ENCODE results near the gene SEMA6D. TPM values are rescaled to one million over a fixed set of nuclear protein-coding genes. Genes with fewer than 3 reads are reported as not detected.

SEMA6D gene, protein sequence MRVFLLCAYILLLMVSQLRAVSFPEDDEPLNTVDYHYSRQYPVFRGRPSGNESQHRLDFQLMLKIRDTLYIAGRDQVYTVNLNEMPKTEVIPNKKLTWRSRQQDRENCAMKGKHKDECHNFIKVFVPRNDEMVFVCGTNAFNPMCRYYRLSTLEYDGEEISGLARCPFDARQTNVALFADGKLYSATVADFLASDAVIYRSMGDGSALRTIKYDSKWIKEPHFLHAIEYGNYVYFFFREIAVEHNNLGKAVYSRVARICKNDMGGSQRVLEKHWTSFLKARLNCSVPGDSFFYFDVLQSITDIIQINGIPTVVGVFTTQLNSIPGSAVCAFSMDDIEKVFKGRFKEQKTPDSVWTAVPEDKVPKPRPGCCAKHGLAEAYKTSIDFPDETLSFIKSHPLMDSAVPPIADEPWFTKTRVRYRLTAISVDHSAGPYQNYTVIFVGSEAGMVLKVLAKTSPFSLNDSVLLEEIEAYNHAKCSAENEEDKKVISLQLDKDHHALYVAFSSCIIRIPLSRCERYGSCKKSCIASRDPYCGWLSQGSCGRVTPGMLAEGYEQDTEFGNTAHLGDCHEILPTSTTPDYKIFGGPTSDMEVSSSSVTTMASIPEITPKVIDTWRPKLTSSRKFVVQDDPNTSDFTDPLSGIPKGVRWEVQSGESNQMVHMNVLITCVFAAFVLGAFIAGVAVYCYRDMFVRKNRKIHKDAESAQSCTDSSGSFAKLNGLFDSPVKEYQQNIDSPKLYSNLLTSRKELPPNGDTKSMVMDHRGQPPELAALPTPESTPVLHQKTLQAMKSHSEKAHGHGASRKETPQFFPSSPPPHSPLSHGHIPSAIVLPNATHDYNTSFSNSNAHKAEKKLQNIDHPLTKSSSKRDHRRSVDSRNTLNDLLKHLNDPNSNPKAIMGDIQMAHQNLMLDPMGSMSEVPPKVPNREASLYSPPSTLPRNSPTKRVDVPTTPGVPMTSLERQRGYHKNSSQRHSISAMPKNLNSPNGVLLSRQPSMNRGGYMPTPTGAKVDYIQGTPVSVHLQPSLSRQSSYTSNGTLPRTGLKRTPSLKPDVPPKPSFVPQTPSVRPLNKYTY
- 0.14 TPM in 1 of 2 replicates, not detected in the other for total RNA-seq (2014; rRNA removed; shearing (Covaris generic); ENCODE audit: low replicate concordance)

DNA sequence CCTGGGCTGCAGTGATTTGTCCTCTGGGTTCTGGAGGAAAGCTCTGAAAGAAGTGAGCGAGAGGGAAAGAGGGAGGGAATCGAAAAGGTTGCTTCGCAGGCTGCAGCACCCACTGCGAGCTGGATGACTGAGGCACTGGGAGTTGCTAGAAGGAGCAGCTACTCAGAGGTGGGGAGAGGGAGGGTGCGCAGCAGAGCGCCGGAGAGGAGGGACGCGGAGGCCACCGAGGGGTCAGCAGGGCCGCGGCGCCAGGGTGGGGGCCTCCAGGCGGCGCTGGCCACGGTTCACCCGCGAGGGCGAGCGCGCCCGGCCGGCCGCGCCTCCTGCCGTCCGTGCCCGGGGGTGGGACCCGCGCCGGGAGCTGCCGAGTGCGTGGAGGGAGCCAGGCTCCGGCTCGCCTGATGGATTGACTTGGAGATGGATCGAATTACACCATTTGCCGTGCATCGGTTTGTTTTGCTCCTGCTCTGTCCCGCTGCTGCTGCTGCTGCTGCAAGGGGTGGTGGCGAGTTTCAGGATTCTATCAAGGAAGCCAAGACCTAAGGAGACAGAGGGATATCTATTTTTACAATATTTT, at the start of gene SEMA6D:
SEMA6D (plus strand) TSS at position 470 of the 577 bp plus-strand sequence. CDS start 42,294 bp downstream, outside the sequence.
- in situ Hi-C loops (cut with HindIII; ENCODE audit: low pct_unique_long_range_greater_than_20kb, low sequenced_read_pairs), result no loop called here
- DNase-seq (ENCODE audit: low read depth), result peak; percentile 65

DNA sequence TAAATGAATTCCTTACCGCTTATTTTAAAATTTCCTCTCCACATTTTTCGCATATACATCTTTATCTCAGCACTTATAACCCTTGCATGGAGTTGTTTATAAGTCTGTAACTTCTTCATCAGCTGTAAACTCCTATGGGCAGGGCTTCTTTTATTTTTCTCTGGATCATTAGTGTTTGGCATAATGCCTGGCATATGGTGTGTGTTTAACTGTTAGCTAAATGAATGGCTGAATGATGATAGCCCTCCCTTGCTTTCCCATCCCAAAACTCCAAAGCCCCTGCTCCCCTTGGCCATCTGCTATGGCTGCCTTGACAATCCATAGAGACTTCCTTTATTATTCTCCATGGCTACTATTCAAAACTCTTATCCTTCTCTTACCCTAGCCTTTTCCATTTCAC, 48.1 kb upstream of the SEMA6D start:
- DNase-seq (ENCODE audit: low read depth), result no peak
- in situ Hi-C loops (cut with HindIII; ENCODE audit: low pct_unique_long_range_greater_than_20kb, low sequenced_read_pairs), result no loop called here

DNA sequence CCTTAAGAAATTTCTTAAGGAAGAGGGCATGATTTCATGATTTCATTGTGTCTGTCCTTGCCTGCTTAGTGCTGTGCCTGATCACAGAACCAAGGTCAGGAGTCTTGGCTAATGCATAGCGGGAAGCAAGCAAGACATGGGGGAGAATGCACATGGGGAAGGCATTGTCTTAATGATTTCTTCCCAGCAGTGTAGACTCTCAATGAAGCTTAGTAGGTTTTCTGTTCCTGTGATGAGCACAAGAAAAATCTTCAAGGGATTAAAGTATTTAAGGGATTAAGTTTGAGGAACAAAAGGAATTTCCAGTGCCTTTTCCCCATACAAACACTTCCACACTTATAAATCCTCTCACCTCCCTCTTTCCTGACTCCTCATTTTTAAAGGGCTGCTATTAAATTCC, 46.9 kb upstream of the SEMA6D start:
- no peak for DNase-seq (ENCODE audit: low read depth)
- in situ Hi-C loops (cut with HindIII; ENCODE audit: low pct_unique_long_range_greater_than_20kb, low sequenced_read_pairs), result no loop called here

DNA sequence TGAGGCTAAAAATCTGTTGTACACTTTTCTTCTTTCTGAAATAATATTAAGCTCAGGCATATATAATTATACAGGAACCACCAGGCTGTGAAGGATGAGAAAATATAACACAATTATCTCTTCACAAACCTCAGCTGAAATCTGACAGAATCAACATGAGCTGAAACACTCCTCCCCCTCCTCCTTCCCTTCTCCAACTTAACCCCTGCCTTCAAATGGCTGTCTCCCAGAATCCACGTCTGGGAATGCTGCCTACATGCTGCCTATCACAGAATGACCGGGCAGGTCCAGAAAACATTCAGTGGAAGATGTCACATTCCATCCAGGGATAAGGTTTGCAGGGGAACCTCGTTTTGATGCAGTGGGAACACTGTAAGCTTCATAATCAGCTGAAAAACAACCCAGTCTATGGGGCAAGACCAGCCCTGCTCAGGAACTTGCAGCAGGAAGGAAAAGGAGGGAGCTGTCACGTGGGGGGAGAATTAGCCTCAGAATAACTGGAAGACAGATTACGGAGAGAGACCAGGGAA, 44.0 kb upstream of the SEMA6D start:
- DNase-seq (ENCODE audit: low read depth), result no peak
- in situ Hi-C loops (cut with HindIII; ENCODE audit: low pct_unique_long_range_greater_than_20kb, low sequenced_read_pairs), result no loop called here

DNA sequence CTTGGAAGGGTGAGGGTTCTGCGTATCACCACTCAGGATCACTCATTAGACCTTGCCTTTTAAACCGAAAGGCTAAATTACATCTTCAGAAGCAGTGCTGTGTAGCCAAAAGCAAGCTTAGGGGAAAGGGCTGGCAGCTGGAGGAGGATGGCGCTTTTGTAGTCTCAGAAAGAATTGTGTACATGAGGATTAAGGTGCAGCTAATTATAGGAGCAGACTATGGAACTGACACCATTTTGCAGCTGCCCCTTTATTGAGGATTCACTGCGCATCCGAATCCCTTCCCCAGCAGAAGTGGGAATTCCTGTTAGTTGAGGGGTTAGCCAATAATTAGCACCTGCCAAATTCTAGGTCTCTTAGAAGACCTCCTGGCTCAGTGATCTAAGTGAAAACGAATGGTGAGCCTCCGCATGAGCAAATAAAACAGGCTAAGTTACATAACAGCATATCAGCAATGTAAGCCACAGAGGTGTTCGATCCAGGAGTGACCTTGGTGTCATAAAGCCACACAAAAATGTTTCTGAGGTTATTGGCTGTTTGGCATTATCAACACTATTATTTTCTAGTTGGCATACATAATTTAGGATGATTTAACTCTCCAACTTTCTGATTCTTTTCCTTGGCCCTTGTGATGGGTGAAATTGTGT, 42.6 kb upstream of the SEMA6D start:
- in situ Hi-C loops (cut with HindIII; ENCODE audit: low pct_unique_long_range_greater_than_20kb, low sequenced_read_pairs), result no loop called here
- DNase-seq (ENCODE audit: low read depth), result no peak

DNA sequence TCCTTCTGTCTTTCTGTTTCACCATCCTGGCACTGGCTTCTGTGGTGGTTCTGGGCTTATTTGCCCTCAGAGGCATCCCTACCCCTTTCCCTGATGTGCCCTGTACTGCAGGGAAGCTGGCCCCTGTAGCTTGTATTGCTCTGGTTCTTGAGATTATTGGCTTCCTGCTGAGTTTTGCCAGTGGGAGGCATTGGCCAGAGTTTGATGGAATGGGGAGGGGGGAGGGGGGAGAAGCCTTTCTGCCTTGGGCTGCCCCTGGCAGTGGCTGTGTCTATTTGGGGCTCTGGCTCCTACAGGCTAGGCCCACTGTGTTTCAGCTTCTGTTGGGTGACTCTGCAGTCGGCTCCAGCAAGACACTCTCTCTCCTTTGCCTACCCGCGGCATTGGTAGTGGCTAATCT, 41.6 kb upstream of the SEMA6D start:
- in situ Hi-C loops (cut with HindIII; ENCODE audit: low pct_unique_long_range_greater_than_20kb, low sequenced_read_pairs), result no loop called here
- DNase-seq (ENCODE audit: low read depth), result no peak

DNA sequence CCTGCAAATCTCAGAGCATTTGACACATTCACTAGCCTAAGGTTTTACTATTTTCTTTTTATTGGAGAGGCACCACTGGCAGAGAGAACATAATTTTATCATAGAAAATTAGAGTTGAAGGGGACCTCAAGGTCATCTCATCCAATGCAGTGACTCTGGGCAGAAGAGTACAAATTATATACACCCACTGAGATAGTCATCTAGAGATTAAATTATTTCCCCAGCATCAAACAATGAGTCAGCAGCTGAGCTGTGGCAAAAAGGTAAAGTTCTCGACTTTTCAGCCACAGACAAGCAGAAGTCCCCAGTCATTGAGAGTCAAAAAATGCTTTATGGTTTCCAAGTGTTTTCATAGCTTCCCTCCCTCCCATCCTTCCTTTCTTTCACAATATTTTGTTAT, 39.3 kb upstream of the SEMA6D start:
- no peak for DNase-seq (ENCODE audit: low read depth)
- in situ Hi-C loops (cut with HindIII; ENCODE audit: low pct_unique_long_range_greater_than_20kb, low sequenced_read_pairs), result no loop called here

DNA sequence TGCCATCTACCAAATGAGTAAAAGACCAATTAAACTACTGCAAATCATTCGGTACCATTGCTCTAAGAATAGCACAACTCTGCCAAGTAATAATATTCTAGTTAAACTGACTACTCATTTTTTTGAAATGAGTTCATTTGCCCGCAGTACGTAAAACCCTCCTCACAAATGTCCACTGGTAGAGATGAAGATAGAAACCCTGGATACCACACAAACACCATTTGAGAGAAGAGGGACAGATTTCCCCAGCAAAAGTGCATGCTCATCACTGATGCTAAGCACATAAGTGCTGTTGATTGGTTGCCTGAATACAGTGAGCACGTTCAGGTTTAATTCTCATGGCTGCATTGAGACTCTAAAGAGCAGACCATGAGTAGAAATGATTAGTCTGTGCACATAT, 34.6 kb upstream of the SEMA6D start:
- no peak for DNase-seq (ENCODE audit: low read depth)
- in situ Hi-C loops (cut with HindIII; ENCODE audit: low pct_unique_long_range_greater_than_20kb, low sequenced_read_pairs), result no loop called here

DNA sequence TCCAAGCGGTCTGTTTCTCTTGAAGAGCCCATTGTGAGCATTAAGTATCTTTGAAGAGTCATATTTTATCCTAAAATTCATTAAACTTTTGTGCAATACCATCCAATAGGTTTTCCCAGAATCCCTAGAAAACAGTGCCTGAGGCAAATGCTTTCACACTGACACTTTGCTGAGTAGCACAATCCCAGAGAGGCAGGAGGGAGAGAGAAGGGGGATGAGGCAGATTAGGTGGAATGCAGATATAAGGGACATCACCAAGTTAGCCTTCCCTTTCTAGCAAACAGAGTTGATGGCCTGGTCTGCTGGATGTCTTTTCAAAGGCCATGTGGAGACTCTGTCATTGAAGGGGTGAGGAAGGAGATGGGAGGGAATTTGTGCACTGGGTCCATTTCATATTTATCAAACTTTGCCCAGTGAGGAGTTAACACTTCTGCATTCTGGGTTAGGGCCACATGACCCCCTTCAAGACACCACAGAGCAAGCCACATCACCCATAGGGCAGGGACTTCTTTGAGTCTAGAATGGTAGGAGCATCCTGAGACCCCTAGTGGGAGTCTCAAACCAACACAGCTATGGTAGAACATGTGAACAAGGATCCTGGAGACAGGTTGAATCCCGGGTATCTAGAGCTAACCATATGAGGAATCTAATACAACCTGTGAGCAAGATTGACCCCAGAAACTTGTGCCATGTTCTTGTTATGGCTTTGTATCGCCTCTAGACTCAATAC, 32.0 kb upstream of the SEMA6D start:
- in situ Hi-C loops (cut with HindIII; ENCODE audit: low pct_unique_long_range_greater_than_20kb, low sequenced_read_pairs), result no loop called here
- no peak for DNase-seq (ENCODE audit: low read depth)

DNA sequence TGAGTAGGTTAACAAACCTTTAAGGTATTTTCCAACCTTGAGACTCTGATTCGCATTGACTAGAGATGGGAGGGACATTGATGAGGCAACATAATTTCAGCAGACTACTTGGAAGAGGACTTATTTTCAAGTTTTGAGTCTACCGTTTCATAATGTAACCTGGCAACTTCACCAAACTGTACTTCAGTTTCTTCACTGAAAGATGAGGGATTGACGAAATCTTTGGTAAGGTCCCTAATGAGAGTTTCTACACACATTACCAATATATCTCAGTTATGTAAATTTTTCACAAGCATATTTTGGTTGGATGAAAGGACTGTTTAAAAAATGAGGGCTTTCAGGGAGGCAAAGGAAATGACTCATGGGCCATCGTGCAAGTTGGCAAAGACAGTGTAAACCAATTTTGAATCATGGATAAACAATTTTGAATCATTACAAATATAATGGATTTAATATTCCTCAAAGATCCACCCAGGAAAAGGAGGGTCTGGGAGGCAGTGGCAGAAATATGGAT, 28.7 kb upstream of the SEMA6D start:
- in situ Hi-C loops (cut with HindIII; ENCODE audit: low pct_unique_long_range_greater_than_20kb, low sequenced_read_pairs), result no loop called here
- DNase-seq (ENCODE audit: low read depth), result no peak

DNA sequence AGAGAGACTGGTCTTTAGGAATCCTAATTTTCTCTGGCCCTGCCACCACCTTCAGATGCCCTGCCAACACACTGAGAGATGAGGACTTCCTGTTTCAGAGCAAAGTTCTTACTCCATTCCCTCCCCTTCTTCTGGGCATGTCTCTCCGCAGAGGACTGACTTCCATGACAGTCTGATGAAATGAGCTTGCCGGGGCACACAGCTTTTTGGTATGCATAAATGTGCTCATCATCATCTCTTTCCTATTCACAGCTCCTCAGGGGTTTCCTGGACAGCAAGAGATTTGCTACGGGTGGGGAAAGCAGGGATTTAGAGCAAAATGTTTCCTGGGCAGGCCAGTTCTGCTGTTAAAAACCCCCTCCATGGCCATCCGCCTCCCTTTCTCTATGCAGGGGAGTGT, 27.6 kb upstream of the SEMA6D start:
- DNase-seq (ENCODE audit: low read depth), result no peak
- in situ Hi-C loops (cut with HindIII; ENCODE audit: low pct_unique_long_range_greater_than_20kb, low sequenced_read_pairs), result no loop called here

DNA sequence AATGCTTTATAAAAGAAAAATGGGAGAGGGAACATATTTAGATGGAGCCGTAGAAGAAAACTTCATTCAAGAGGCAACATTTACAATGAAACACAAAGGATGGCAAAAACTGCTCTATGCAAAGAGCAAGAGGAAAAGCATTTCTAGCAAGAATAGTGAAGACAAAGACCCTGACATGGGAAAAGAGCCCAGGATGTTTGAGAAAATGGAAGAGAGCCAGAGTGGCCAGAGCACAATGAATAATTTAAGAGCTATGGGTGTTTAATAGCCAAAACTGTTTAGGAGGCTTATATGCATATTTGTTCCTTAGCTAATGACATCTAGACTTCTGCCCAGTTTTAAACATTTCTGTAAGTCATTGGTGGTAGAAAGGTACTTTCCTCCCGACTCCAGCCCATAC, 25.4 kb upstream of the SEMA6D start:
- no peak for DNase-seq (ENCODE audit: low read depth)
- in situ Hi-C loops (cut with HindIII; ENCODE audit: low pct_unique_long_range_greater_than_20kb, low sequenced_read_pairs), result no loop called here

DNA sequence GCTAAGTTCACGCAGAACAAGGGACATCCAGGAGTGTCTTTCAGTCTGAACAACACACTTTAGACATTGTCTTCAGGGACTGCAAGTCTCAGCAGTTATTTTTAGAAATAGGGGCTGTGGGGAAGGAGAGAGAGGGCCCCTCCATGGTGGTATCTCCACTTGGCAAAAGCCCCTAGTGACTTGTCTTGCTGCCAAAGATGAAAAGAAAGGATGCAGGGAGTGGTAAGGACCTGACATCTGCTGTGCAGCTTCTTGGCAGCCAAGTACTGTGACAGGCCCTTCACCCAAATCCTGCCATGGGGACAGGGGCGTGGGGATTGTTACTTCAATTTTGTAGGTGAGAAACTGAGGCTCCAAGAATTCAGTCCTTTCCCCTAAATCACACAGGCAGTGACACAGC, 21.0 kb upstream of the SEMA6D start:
- in situ Hi-C loops (cut with HindIII; ENCODE audit: low pct_unique_long_range_greater_than_20kb, low sequenced_read_pairs), result no loop called here
- no peak for DNase-seq (ENCODE audit: low read depth)

DNA sequence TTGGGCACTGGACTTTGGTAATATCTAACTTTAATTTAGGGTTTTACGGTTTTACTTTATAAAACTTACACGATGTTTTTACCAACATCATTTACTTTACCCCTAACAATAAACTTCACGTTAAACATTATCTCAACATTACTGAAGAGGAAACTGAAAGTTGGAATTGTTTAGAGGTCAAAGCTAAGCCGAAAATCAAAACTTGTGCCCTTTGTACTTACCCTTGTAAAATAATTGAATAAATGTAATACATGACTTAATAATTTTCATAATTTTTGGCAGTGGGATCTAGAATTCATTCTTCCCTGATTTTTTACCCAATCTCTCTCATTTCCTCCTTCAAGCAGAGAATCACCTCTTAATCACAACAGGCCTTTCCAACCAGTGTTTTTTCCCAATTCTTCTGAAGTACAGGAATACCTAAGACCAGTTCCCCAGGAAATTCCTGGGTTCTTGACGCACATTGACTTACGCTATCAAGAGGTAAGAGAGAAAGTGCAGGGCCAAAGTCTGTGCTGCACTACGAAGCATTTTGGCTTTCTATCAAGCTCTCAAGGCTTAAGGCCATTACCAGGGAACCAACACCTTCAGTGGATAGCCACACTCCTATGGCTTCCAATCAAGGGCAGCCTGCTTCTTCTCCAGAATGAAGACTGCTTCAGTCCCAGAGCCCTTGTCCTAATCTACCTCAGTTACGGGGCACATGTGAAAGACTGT, 11.9 kb upstream of the SEMA6D start:
- in situ Hi-C loops (cut with HindIII; ENCODE audit: low pct_unique_long_range_greater_than_20kb, low sequenced_read_pairs), result no loop called here
- DNase-seq (ENCODE audit: low read depth), result no peak

DNA sequence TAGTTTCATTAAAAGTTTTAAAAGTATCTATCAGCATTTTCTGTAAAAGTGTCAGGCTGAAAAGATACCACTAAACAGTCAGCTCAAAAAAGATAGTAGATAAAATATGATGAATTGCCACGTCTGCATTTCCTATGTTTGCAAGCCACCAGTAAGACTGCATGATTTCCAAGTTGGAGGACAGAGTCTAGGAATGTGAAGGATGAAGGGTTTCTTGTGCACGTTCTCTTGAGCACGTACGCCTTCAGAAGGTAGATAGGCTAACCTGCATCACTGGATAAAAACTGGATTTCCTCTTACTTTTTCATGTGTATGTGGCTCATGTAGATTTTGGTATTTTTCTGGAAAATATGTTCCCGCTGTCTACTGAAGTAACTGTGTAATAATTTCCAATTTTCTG, 9.9 kb upstream of the SEMA6D start:
- in situ Hi-C loops (cut with HindIII; ENCODE audit: low pct_unique_long_range_greater_than_20kb, low sequenced_read_pairs), result no loop called here
- no peak for DNase-seq (ENCODE audit: low read depth)

DNA sequence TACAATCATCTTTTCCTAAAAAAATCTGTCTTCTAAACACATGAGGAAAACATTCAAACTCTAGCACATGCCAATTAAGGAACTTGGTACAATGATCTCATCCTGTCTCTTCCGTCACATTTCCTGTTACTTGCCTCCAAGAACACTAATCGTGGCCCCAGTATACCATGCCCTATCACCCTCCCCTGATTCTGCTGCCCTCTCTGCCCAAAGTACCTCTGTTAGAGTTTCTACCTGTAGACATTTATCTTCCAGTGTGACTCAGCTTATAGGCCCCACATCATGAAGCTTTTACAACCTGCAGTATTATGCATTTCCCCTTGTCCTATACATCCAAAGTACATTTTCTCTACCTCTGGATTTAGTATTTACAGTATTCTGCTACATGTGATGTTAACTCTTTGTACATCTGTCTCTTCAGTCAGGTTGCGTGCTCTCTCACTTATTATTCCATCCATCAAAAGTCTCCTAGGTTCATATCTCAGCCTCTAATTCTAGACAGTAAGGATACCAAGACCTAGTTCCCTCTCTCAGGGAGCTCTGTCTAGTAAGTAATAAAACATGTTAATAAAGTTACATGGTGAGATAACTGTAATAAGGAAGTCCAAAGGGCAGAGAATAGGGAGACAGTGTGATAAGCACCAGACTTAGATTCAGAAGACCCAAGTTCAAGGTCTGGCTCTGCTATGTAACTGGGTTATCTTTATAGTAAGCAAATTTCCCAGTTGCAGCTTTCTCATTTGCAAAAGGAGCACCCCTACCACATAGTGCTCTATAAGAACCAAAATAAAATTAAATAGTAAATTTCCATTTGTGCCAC, 8.9 kb upstream of the SEMA6D start:
- no peak for DNase-seq (ENCODE audit: low read depth)
- in situ Hi-C loops (cut with HindIII; ENCODE audit: low pct_unique_long_range_greater_than_20kb, low sequenced_read_pairs), result no loop called here

All from Caki2 (cell line).